Stimulated activated CD4-positive, alpha-beta T cell treated with anti-CD3 and anti-CD28 coated beads, Interleukin-2, amount 100 ng/mL, for 4 hours (primary cell): ENCODE results near the gene PRSS35.
"Not testable (repeated sequence)": the region's sequence is repeated elsewhere in the genome, so short reads cannot be mapped to it uniquely, and the experiment has no call there.

Source experiments
- DNase-seq: peaks from one replicate; pipeline ENCODE4 v3.0.0-alpha.2; 2020; ENCODE audit warnings: low read depth

The PRSS35 gene, protein sequence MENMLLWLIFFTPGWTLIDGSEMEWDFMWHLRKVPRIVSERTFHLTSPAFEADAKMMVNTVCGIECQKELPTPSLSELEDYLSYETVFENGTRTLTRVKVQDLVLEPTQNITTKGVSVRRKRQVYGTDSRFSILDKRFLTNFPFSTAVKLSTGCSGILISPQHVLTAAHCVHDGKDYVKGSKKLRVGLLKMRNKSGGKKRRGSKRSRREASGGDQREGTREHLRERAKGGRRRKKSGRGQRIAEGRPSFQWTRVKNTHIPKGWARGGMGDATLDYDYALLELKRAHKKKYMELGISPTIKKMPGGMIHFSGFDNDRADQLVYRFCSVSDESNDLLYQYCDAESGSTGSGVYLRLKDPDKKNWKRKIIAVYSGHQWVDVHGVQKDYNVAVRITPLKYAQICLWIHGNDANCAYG

DNA sequence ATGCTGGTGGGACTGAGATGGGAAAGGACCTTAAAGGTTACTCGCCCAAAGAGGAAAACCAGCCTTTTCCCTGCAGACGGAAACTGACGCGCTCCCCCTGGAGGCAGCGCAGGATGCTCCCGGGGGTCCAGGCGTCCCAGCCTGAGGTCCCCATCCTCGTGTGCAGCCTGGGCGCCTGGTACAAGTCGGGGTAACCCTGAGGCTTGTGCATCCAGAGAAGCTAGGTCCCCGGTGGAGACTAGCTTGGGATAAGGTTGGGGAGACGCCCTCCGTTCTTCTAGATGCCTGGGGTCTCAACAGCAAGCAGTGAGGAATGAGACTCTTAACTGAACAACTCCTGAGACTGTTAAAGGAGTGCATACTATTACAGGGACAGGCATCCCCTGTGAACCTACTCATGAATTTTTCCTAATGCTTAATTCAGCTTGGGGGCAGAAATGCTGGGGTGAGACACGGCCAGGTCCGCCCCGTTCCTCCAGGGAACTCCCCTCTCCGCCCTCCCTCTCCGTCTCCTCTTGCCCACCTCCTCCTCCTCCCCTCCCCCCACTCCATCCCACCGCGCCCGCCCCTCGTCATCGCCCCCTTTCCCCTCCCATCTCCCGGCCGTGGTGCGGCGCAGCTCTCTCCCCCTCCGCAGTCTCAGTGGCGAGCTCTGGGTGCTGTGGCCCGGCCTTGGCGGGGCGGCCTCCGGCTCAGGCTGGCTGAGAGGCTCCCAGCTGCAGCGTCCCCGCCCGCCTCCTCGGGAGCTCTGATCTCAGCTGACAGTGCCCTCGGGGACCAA, at the start of gene PRSS35:
Gene PRSS35 (plus strand): TSS at position 634 of the 781 bp plus-strand sequence. CDS start 10,908 bp downstream, outside the sequence.
- DNase-seq: no peak

DNA sequence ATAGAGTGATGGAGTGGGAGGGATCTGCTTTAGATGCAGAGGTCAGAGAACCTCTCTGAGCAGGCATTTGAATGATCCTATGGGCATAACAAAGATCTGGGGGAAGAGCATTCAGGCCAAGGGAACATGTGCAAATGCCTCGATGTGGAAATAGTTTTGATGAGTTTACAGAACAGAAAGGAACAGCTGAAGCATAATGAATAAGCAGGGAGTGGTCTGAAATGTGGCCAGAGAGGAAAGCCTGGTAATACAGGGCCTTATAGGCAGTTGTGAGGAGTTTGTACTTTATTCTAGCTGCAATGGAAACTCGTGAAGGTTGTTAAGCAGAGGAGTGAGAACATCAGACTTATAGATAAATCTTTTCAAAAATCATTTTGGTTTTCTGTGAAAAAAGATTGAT, 48.4 kb upstream of the PRSS35 start:
- no peak for DNase-seq

DNA sequence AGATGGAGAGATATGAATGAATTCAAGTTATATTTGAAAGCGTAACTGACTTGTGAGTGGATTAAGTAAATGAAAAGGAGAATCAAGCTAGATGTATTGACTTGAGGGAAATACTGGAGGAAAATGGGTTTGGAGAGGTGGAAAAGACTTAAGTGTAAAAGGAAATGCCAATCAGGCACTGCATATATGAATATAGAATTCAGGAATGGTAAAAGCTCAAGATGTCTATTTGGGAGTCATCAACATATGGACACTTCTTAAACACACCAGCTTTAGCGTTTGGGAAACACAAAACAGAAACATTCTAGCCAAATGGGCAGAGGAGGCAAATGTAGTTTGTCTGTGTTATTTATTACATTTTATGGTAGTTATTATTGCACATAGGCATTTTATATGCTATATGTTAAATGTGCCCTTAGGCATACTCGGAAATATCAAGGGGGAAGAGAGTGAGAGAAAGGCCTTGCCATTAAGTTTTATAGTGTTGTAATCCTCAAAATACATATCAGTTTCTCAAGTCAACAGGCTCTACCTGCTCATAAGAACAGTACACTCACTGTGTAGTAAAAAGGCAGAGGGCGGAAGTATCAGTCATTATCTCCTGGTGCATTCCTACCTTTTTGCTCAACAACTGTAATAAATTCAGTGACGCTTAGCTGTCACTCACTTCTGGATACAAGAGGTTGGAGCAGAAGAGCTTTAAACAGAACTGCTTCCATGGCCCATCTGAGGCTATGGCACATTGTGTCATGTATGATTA, 47.8 kb upstream of the PRSS35 start:
- DNase-seq: no peak

DNA sequence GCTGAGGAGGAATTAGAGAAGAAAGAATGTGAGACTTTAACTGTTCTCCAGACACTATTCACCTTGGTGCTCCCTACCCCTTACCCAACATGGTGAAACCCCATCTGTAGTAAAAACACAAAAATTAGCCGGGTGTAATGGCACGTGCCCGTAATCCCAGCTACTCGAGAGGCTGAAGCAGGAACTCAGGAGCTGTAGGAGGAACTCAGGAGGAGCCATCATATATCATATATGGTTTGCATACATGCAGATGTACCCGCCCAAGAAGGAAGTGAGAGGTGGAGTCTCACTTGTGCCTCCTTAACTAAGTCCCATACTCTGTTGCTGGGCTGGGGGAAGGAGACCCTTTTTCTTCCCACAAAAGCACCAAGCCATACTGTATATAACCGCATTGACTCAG, 46.0 kb upstream of the PRSS35 start:
- no peak for DNase-seq

DNA sequence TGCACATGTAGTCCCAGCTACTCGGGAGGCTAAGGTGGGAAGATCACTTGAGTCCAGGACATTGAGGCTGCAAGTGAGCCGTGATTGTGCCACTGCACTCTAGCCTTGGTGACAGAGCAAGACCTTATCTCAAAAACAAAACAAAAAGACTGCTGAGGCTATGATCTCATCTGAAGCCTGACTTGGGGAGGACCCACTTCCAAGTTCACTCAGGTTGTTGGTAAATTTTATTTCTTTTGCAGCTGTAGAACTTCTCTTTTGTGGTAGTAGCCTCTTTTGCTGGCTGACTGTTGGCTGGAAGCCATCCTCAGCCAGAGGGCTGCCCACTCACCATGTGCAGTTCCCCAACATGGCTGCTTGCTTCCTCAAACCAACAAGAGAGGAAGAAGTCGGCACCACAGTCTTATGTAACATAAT, 44.7 kb upstream of the PRSS35 start:
- DNase-seq: no peak

DNA sequence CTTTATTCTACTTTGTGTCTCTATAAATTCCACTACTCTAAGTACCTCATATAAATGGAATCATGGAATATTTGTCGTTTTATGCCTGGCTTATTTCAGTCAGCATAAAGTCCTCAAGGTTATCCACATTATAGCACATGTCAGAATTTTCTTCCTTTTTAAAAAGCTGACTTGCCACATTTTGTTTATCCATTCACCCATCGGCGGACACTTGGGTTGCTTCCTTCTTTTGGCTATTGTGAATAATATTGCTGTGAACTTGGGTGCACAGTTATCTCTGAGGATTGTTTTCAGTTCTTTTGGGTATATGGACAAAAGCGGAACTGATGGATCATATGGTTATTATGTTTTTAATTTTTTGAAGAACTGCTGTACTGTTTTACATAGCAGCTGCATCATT, 42.3 kb upstream of the PRSS35 start:
- no peak for DNase-seq

DNA sequence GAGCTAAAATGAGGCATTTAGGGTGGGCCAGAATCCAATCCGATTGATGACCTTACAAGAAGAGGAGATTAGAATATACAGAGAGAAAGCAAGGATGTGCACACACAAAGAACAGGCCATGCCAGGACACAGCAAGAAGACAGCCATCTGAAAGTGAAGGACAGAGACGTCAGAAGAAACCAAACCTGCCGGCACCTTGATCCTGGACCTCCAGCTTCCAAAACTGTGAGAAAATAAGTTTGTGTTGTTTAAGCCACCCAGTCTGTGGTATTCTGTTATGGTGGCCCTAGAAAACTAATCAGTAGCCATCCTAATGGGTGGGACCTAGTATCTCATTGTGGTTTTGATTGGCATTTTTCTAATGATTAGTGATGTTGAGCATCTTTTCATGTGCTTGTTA, 41.7 kb upstream of the PRSS35 start:
- DNase-seq: no peak

DNA sequence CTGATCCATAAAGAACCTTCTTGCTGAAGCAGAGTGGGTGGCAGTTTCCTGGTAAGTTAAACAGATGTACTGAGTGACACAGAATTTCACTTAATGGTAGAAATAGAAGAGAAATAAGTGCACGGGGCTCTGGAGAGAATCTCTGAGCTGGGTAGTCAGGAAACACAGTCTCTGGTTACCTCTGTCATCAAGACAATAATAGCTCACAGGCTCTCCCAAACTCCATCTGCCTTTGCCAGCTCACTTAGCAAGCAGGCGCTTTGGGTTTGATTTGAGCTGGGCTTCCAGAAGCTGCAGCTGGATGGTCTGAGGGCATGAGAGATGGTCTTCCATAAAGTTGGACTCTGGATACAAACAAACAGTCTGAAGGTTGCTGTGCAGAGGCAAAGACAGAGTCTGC, 39.6 kb upstream of the PRSS35 start:
- no peak for DNase-seq

DNA sequence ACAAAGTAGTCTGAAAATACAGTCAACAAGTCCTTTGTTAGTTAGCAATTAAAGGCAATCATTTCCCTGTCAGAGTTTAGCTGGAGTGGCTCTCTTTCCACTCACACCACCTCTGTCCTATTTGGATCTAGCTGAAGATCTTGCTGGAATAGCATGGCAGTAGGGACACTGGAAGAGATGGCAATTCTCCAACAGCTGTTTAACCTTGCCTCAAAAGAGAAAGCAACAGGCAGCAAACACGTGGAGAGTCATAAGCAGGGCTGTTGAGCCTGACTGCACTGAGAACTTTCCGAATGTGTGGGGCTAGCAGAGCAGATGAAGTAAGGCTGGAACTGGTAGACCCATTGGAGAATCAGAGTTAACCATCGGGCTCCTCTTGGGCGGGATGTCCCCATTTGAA, 38.0 kb upstream of the PRSS35 start:
- DNase-seq: no peak

DNA sequence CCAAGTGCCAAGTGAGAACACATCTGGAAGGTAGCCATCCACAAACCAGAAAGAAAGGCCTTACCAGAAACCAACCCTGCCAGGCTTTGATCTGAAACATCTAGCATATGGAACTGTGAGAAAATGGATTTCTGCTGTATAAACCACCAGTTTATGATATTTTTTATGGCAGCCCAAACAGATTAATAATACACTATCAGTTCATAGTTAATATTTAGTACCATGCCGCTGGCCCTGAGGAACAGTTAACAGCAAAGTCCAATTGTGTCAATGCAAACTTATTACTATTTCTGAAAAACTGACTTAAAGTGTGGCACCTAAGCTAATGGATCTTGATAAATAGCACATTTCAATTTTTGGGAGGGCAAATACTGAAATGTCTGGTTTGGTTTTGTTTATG, 35.4 kb upstream of the PRSS35 start:
- DNase-seq: no peak

DNA sequence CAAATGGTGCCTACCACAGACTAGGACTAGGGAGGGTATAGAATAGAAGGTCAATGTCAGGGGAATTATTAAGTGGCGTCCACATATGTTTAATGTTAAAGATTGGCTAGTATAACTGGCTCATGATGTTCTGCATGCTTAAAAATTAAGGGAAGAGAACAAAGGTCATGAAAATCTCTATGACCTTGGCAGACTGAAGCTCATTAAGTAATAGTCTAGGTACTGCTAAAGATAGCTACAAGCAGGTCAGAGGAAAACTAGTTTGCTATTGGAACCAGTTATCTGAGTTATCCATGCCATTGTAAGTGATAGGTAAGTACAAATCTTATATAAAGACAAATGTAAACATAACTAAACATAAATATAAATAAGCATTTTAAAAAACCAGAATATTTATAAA, 32.9 kb upstream of the PRSS35 start:
- DNase-seq: no peak

DNA sequence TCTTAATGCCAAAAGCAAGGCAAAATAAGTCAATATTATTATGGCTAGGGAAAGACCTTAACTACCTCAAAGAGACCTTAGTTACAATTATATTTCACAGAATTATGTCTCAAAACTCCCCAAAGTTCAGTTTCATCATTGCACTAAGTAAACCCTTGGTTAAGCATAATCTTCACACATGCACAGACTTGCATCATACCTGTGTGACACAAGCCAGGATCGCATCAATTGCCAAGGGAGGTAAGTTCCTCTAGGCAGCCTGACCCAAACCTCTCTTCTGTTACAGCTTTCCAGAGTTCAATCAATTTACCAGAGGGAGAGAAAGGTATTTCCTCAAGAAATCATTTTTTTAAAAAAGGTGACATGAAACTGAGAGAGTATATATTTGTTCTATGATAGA, 31.9 kb upstream of the PRSS35 start:
- DNase-seq: no peak

DNA sequence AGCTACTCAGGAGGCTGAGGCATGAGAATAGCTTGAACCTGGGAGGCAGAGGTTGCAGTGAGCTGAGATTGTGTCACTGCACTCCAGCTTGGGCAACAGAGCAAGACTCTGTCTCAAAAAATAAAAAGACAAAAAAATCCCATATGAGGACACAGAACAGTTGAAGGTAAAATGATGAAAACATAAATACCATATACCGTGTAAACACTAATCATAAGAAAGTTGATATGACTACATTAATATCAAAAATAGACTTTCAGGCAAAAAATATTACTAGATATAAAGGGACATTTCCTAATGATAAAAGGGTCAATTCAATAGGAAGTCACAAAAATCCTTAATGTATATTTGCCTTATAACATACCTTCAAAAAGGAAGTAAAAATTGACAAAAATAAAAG, 30.4 kb upstream of the PRSS35 start:
- DNase-seq: not testable (repeated sequence)

DNA sequence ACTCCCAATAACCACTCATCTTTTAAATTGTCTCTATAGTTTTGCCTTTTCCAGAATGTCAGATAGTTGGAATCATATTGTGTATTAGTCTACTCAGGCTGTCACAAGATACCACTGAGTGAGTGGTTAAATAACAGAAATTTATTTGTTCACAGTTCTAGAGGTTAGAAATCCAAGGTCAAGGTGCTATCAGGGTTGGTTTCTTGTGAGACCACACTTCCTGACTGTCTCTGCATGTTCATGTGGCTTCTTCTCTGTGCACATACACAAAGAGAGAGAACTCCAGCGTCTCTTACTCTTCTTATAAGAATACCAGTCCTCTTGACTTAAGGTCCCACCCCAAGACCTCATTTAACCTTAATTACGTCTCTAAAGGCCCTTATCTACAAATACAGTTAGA, 23.9 kb upstream of the PRSS35 start:
- DNase-seq: no peak

DNA sequence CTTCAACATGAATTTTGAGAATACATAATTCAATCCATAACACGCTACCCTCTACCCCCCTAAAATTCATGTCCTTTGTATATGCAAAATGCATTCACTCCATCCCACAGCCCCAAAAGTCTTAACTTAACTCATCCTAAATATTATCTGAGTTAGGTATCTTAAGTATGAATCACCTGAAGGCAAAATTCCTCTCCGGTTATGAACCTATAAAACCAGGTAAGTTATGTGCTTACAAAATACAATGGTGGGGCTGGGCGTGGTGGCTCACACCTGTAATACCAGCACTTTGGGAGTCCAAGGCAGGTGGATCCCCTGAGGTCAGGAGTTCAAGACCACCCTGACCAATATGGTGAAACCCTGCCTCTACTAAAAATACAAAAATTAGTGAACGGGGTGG, 23.5 kb upstream of the PRSS35 start:
- DNase-seq: no peak

DNA sequence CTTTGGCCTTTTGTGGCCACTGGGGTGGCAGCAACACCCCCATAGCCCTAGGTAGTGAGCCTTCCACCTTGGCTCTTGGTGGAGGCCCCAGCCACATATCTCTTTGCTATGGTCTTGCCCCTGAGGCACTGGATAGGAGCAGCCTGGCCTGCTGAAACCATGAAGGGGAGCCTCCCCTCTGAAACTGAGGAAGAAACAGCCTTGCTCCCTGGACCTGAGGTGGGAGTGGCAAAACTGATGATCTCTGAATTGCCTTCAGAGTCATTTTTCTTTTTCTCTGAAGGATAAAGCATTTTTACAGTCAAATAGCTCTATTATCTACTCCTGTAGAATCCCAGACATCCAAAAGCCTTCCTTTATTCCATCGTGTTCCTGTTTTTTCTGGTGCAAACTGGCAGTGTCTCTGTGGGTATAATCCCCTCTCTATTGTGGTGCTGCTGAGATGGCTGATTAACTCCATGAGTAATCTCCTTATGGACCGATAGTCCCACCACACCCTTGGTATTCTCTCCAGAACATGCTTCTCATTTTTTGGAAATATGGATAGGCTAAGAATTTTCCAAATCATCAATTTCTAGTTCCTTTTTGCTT, 22.0 kb upstream of the PRSS35 start:
- DNase-seq: no peak

DNA sequence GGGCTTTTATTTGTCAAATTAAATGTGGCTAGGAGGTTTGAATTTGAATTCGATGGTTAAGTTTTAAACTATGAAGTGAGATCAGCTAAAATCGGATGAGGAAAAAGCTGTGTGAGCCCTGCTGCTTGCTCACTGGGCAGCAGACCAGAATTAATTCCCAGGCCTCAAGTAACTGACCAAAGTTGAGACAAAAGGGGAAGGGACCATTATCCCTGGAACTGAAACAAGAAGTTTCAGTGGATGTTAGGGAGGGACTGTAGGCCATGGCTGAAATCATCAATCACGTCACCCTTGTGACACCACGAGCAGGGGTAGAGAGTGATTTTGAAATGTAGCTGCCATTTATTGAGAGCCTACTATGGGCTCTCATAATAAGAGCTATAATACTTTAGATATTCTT, 7.0 kb upstream of the PRSS35 start:
- DNase-seq: no peak

DNA sequence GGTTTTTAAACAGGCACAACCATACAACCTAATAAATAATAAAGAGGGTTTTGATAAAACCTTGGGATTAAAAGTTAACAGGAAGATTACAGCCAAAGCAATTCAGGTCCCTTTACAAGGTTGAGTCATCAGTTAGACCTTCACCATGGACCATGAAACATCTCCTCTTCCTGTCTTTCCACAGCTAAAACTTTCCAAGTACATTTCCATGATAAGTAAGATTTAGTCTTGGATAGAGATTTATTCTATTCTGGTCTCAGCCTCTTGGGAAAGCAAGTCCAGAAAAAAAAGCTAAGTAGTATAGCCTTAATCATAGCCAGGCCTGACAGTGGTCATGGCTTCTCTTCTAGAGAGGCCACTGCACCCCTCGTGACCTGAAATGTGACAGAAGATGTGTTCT, 2.9 kb upstream of the PRSS35 start:
- DNase-seq: no peak

DNA sequence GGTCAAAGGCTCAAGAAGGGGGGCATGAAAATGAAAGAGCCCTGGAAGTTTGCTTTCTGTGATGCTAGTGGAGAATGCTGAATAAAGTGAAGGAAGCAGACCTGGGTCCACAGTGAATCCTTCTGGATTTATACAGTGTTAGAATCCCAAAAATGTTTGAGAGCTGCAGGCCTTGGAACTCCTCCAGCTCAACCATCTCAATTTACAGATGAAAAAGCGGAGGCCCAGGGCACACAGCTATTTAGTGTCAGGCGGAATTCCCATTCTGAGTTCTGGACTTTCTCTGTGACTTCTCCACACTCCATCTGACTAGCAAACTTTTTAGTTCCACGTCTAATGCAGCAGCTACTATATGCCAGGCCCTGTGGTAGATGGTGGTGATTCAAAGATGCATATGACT, 1.5 kb upstream of the PRSS35 start:
- no peak for DNase-seq

DNA sequence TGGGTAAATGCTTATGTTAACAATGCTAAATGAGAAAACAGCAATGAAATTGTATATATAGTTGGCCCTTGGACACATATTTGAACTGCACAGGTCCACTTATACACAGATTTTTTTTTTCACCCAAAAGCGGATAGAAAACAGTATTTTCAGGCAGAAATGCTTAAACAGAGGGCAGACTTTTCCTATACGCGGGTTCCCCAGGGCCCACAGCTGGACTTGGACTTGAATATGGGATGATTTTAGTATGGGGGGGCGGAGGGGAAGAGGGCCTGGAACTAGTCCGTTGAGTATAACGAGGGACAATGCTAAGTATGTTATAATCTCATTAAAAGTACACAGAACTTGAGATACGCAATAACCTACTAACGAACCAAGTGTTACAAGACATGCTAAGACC, 1.1 kb upstream of the PRSS35 start:
- DNase-seq: no peak

DNA sequence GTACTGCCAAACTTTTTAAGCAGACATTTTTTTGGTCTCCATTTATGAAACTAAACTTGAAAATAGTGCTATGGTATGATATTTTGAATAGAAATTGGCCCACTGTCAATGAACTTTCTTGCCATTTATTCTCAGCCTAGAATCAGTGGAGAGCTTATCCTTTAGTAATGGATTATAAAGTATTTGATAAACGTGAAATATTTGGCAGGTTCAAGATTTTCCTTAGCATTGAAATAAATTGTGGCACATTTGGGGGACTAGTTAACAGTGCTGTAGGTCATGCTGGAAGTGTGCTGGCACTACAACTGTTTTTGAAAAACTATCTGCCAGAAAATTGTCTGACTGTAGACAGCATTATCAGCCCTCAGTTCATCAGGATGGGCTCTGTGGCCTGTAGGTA, 2.1 kb downstream of the PRSS35 start:
- no peak for DNase-seq

DNA sequence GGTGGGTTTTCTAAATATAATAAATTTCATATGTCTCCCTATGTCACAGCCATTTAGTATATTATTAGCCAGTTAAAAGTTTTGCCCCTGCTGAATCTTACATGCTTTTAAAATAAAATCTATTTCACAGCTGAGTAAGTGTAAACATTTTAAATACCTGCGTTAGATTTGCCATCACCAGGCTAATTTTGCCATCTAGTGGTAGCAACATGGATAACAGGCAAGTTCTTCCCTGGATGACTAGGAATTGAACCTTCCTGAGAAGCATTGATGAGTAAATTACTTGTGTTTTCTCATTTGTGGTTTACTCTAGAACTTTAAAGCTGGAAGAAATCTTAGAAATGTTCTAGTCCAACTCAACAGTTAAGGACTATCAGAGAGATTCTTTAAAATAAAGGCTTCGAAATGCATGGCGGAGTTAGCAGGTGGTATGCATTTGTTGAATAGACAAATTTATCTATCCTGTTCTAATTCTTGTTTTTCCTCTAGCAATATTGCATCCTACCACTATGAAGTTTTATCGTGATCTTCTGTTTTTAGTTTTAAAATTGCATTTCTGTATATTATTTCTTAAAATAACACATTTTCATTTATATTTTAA, 2.6 kb downstream of the PRSS35 start:
- DNase-seq: no peak
